DOHH2 (cell line): Measurements from ENCODE around the gene C17orf100.

Experiments
- EZH2phosphoT487 ChIP-seq: fragments of 200-600 bp; sonication (generic); IDR thresholded peaks from 2 replicates; pipeline ENCODE4 v1.6.1; 2017; ENCODE audit warnings: borderline replicate concordance, mild to moderate bottlenecking, antibody characterized with exemption, low read length, moderate library complexity, mixed read lengths
- TF ChIP-seq, protein P1 (sequence below): fragments of 200-600 bp; sonication (generic); IDR thresholded peaks from one replicate; pipeline ENCODE4 v1.5.1; 2014; ENCODE audit warnings: antibody characterized with exemption, mild to moderate bottlenecking, low read depth, low read length; ENCODE audit not compliant: poor library complexity, severe bottlenecking

DNA sequence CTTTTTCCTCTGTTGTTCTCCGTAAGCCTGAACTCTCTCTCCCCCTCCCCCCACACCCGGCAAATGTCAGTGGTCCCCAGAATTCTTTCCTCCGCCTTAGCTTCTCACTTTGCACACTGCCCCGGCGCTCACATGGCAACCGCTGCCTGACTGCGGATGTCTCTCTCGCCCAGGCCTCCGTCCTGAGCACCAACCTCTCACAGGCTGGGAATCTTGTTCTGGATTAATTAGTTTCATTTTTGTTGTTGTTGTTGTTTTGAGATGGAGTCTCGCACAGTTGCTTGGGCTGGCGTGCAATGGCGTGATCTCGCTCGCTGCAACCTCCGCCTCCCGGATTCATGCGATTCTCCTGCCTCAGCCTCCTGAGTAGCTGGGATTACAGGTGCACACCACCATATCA, 16.7 kb downstream of the C17orf100 start:
- TF ChIP-seq, protein P1, sequence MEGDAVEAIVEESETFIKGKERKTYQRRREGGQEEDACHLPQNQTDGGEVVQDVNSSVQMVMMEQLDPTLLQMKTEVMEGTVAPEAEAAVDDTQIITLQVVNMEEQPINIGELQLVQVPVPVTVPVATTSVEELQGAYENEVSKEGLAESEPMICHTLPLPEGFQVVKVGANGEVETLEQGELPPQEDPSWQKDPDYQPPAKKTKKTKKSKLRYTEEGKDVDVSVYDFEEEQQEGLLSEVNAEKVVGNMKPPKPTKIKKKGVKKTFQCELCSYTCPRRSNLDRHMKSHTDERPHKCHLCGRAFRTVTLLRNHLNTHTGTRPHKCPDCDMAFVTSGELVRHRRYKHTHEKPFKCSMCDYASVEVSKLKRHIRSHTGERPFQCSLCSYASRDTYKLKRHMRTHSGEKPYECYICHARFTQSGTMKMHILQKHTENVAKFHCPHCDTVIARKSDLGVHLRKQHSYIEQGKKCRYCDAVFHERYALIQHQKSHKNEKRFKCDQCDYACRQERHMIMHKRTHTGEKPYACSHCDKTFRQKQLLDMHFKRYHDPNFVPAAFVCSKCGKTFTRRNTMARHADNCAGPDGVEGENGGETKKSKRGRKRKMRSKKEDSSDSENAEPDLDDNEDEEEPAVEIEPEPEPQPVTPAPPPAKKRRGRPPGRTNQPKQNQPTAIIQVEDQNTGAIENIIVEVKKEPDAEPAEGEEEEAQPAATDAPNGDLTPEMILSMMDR: no peak
- no peak for TF ChIP-seq EZH2phosphoT487
